Activated T-helper 9 cell treated with anti-CD3 and anti-CD28 coated beads, Interleukin-2, amount 50 U/mL, for 16 hours (primary cell): Measurements from ENCODE around the gene CD109.
"Not testable (repeated sequence)": the region's sequence is repeated elsewhere in the genome, so short reads cannot be mapped to it uniquely, and the experiment has no call there.

ENCODE experiments used
- DNase-seq: peaks from one replicate; pipeline ENCODE4 v3.0.0-alpha.2; 2020; ENCODE audit warnings: low read depth

The CD109 gene

GRCh38 chr6:73791336-73791735 lies 95.3 kb downstream of the CD109 start:
- DNase-seq: no peak

GRCh38 chr6:73792738-73793137 lies 96.7 kb downstream of the CD109 start:
- no peak for DNase-seq

- no peak for DNase-seq
Measured at GRCh38 chr6:73796881-73797280, 100.9 kb downstream of the CD109 start.

DNA sequence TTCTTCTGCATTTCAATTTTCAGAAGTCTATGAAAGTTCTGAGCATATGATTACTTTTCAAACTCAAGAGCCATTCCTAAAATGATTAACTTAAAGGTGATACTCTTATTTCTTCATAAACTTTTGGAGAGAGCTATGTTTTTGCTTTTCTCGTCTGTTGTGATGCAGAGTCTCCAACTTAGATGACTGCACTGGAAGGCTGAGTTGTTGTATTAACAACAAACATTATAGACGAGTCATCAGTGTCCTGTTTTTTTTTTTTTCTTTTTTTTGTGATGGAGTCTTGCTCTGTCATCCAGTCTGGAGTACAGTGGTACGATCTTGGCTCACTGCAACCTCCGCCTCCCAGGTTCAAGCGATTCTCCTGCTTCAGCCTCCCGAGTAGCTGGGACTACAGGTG lies 101.9 kb downstream of the CD109 start:
- DNase-seq: no peak

DNA sequence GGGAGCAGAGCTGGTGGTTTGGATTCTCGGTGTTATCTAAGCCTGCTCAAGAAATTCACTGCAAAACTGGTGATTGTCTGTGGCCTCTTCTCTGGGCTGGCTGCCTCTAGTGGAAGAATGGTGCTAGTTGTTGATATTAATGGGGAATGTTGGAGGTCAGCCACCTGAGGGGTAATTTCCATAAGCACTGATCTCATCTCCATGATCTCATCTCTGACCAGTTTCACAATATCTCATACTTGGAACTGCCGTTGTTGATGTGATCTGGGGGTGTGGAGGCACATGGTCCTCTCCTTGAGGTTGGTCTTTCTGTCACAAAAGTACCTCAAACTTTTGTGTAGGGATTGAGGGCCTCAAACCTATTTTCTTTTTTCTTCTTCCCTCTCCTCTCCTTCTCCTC lies 102.6 kb downstream of the CD109 start:
- no peak for DNase-seq

DNA sequence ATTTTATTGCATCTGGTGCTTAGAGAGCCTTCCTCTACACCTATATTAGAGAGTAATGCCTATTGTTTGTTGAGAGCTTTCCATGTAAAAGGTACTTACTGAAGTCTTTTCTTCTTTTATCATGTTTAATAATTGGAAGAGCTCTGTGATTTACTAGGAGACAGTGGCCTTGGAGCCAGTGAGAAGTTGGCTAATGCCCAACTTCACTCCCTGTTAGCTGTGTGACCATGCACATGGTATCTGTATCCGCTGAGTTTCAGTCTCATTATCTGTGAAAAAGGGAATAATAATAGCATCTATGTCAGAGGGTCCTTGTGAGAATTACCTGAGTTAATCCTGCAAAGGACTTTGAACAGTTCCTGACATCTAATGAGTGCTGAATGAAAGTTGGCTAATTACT lies 105.0 kb downstream of the CD109 start:
- no peak for DNase-seq

- no peak for DNase-seq
Measured at GRCh38 chr6:73801652-73802268, 105.8 kb downstream of the CD109 start.

GRCh38 chr6:73802366-73802765 lies 106.4 kb downstream of the CD109 start:
- DNase-seq: no peak

DNA sequence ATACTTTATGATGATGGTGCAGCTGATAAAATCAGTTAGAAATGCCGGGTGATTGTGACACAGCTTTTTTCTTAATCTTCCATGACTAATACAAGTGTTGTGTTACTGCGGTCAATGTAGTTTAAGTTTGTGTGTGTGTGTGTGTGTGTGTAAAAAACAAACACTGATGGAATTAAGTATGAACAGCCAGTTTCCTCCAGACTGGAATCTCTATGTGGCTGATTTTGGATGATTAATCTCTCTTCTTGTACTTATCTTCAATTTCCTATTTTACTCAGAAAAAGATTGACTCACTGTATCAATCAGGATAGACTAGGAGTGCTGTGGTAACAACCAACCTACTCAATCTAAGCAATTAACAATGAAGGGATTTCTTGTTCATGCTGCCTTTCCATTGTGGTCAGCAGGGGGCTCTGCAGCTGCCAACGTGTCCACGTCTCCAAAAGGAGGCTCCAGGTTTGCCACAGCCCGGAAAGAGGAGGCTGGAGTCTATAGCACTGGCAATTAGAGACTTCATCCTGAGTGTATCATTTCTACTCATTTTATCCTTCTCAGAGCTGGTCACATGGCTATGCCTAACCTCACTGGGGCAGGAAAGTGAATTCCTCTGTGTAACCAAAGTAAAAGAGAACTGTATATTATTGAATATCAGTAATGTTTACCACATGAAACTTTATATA lies 107.7 kb downstream of the CD109 start:
- DNase-seq: no peak

DNA sequence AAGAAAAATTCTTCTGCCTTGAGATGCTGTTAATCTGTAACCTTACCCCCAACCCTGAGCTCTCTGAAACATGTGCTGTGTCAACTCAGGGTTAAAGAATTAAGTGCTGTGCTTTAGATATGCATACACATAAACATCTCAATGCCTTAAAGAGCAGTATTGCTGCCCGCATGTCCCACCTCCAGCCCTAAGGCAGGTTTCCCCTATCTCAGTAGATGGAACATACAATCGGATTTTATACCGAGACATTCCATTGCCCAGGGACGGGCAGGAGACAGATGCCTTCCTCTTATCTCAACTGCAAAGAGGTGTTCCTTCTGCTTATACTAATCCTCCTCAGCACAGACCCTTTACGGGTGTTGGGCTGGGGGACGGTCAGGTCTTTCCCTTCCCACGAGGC lies 109.2 kb downstream of the CD109 start:
- not testable (repeated sequence) for DNase-seq

- DNase-seq: not testable (repeated sequence)
Measured at GRCh38 chr6:73805982-73806381, 110.0 kb downstream of the CD109 start.

- no peak for DNase-seq
Measured at GRCh38 chr6:73811706-73812105, 115.7 kb downstream of the CD109 start.

- DNase-seq: no peak
Measured at GRCh38 chr6:73817253-73817652, 121.2 kb downstream of the CD109 start.

DNA sequence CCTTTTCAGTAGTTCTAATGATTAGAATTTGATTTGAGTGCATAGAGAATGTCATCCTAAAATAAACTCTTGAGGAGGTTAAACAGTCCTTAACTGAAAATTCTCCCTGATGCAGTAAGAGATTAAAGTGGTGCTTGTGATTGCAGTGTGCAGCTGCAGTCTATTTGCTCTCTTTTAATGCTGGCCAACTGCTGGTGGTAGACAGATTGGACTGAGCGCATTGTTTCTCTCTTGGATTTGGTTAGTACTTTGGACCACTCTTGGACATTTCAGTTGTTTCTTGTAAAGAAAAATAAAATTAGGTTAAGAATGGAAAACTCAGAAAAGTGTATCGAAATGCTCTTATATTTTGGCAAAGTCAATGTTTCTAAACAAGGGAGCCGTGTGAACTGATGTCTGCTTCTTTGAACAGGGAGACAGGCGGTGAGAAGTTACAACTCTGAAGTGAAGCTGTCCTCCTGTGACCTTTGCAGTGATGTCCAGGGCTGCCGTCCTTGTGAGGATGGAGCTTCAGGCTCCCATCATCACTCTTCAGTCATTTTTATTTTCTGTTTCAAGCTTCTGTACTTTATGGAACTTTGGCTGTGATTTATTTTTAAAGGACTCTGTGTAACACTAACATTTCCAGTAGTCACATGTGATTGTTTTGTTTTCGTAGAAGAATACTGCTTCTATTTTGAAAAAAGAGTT lies 127.2 kb downstream of the CD109 start:
- no peak for DNase-seq

GRCh38 chr6:73823832-73824231 lies 127.8 kb downstream of the CD109 start:
- DNase-seq: no peak

GRCh38 chr6:73826571-73826970 lies 130.6 kb downstream of the CD109 start:
- no peak for DNase-seq

DNA sequence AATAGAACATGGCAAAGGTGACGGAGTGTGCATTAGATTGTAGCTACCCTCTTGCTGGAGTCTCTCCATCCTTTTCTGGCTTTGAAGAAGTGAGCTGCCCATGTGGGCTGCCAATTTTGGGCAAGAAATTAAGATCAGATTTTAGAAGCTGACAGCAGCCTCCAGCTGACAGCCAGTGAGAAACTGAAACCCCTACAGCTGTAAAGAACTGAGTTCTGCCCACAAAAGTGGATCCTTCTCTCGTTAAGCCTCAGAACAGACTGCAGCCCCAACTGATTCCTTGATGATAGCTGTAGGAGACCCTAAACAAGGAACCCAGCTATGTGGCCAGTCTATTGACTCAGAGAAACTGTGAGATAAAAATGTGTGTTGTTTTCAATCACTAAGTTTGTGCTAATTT lies 134.1 kb downstream of the CD109 start:
- no peak for DNase-seq

GRCh38 chr6:73832313-73832712 lies 136.3 kb downstream of the CD109 start:
- no peak for DNase-seq

- DNase-seq: not testable (repeated sequence)
Measured at GRCh38 chr6:73844696-73845095, 148.7 kb downstream of the CD109 start.

DNA sequence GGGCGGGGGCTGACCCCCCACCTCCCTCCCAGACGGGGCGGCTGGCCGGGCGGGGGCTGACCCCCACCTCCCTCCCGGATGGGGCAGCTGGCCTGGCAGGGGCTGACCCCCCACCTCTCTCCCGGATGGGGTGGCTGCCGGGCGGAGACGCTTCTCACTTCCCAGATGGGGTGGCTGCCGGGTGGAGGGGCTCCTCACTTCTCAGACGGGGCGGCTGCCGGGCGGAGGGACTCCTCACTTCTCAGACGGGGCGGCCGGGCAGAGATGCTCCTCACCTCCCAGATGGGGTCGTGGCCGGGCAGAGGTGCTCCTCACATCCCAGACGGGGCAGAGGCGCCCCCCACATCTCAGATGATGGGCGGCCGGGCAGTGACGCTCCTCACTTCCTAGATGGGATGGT lies 155.0 kb downstream of the CD109 start:
- not testable (repeated sequence) for DNase-seq

- no peak for DNase-seq
Measured at GRCh38 chr6:73854998-73855718, 159.2 kb downstream of the CD109 start.

DNA sequence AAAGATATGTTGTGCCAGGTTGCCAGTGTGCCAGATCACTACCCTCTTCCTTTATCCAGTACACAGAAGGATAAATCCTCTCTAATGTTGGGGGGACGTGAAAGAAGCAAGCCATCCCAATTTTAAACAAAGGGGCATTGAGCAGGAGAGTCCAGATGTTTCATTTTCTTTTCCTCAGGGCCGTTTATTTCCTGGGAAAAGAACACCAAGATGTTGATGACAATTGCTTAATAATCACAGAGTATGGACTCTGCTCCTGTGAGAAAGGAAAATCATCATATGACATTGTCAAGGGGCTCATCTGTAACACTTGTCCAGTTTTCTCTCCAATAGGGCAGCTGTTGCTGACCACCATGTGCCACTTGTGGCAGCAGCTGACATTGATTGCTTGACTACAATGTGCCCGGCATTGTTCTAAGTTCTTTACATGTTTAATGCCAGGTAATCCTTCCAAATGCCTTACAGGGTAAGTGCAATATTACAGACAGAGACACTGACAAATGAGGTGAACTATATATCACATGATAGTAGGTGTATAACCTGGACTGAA lies 161.4 kb downstream of the CD109 start:
- no peak for DNase-seq
